GM12878 (cell line): ENCODE results near the gene TCEA2. TPM values are rescaled to one million over a fixed set of nuclear protein-coding genes. Genes with fewer than 3 reads are reported as not detected.

Experiments used
- ATAC-seq: fragments of 200-7000 bp; cut with Tn5 transposase; 3 replicates; pipeline ENCODE4 v1.9.1; 2020; ENCODE audit warnings: mild to moderate bottlenecking, moderate library complexity
- BruUV-seq: library from RNA; stranded (reverse); fragments of 400-500 nt; replicated peaks from 2 replicates; lab custom pipeline; 2021; lab: Mats Ljungman, UMichigan
- CTCF ChIA-PET: fragments of 300-600 bp; sonication (Branson Sonifier 250); formaldehyde crosslinking; extraction: SDS; loops from one replicate; lab custom pipeline; 2021; ENCODE audit warnings: inconsistent platforms; lab: Yijun Ruan, JAX
- POLR2A ChIA-PET: fragments of 350-600 bp; formaldehyde crosslinking; extraction: SDS; loops from one replicate; lab custom pipeline; 2021; ENCODE audit warnings: inconsistent platforms; lab: Charles Lee
- RAD21 ChIA-PET: fragments of 300-600 bp; sonication (Branson Sonifier 250); formaldehyde crosslinking; loops from one replicate; lab custom pipeline; 2023; ENCODE audit warnings: antibody characterized with exemption; ENCODE audit not compliant: unreplicated experiment; lab: Charles Lee
- SMC1A ChIA-PET: fragments of 300-600 bp; sonication (Branson Sonifier 250); formaldehyde crosslinking; loops from one replicate; lab custom pipeline; 2023; ENCODE audit not compliant: unreplicated experiment, uncharacterized antibody; lab: Charles Lee
- DNase-seq: peaks from one replicate; pipeline ENCODE4 v3.0.0-alpha.2; 2011; ENCODE audit warnings: low read depth, low spot score
- FAIRE-seq: peaks from 3 replicates; lab custom pipeline; 2011; peaks lifted over from hg19 to GRCh38; lab: Jason Lieb, UNC
- H2AFZ ChIP-seq: 2 replicates; pipeline ENCODE4 v1.6.0; 2011; ENCODE audit warnings: low read depth, low read length, control low read depth; ENCODE audit not compliant: control insufficient read depth
- H3K27ac ChIP-seq: 2 replicates; pipeline ENCODE4 v1.5.1; 2011; ENCODE audit warnings: control low read depth; ENCODE audit not compliant: control insufficient read depth, insufficient read depth
- H3K27me3 ChIP-seq, 2 experiments: replicated peaks in 1 of 2; 2 replicates each; pipeline versions ENCODE4 v1.6.0 to v1.6.1; 2011; ENCODE audit warnings: low read length in 1 of 2; ENCODE audit not compliant: control insufficient read depth in 2 of 2, insufficient read depth in 2 of 2
- H3K36me3 ChIP-seq, 2 experiments: 2 replicates each; pipeline ENCODE4 v1.5.1; 2011; ENCODE audit warnings: low read length in 1 of 2; ENCODE audit not compliant: control insufficient read depth in 2 of 2, insufficient read depth in 2 of 2
- H3K4me1 ChIP-seq: 2 replicates; pipeline ENCODE4 v1.6.1; 2011; ENCODE audit warnings: mild to moderate bottlenecking, low read length, moderate library complexity, mixed read lengths; ENCODE audit not compliant: control insufficient read depth, insufficient read depth
- H3K4me2 ChIP-seq: 2 replicates; pipeline ENCODE4 v1.6.0; 2011; ENCODE audit warnings: control low read depth; ENCODE audit not compliant: control insufficient read depth, insufficient read depth
- H3K4me3 ChIP-seq: fragments of 200-600 bp; sonication (generic); 2 replicates; pipeline ENCODE4 v1.5.1; 2016
- H3K79me2 ChIP-seq: 2 replicates; pipeline ENCODE4 v1.6.0; 2011; ENCODE audit warnings: low read length; ENCODE audit not compliant: control insufficient read depth, insufficient read depth
- H3K9ac ChIP-seq: 2 replicates; pipeline ENCODE4 v1.8.0; 2011; ENCODE audit warnings: low read length, control low read depth, mixed read lengths; ENCODE audit not compliant: control insufficient read depth, insufficient read depth
- H3K9me3 ChIP-seq: replicated peaks from 3 replicates; pipeline ENCODE4 v1.5.1; 2011; ENCODE audit warnings: mild to moderate bottlenecking, low read length; ENCODE audit not compliant: control insufficient read depth, insufficient read depth
- H4K20me1 ChIP-seq: 2 replicates; pipeline ENCODE4 v1.6.0; 2011; ENCODE audit not compliant: control insufficient read depth, insufficient read depth
- CHD2 ChIP-seq: IDR thresholded peaks from 2 replicates; pipeline ENCODE4 v1.6.1; 2011; ENCODE audit warnings: low read depth, low read length, improper control_type of control experiment, borderline replicate concordance
- MTA2 ChIP-seq: fragments of 450-650 bp; IDR thresholded peaks from 2 replicates; pipeline ENCODE4 v1.6.1; 2016; ENCODE audit warnings: low read depth, mild to moderate bottlenecking, moderate library complexity
- POU2F2 ChIP-seq: IDR thresholded peaks from 3 replicates; pipeline ENCODE4 v1.6.1; 2011; ENCODE audit warnings: low read depth, mild to moderate bottlenecking, low read length, borderline replicate concordance
- SREBF2 ChIP-seq: IDR thresholded peaks from 2 replicates; pipeline ENCODE4 v1.6.1; 2012; ENCODE audit warnings: mild to moderate bottlenecking, low read length
- WGBS: methylation state at CpG from one replicate; pipeline ENCODE4 v1.1.6; 2016; ENCODE audit warnings: low lambda C conversion rate; ENCODE audit not compliant: insufficient replicate concordance, insufficient coverage; ENCODE audit errors: missing lambda C conversion rate; 5-methylcytosine and 5-hydroxymethylcytosine counted together
- in situ Hi-C: fragments of 300-500 bp; cut with MboI; formaldehyde crosslinking; loops from 9 replicates; pipeline ENCODE4 v1.14.3; 2018; ENCODE audit warnings: mixed read lengths
- intact Hi-C: fragments of 100-400 bp; cut with micrococcal nuclease; formaldehyde crosslinking; loops from one replicate; pipeline ENCODE4 v1.14.2; 2022; ENCODE audit not compliant: unreplicated experiment
- polyA plus RNA-seq, 11 experiments: library from polyadenylated mRNA; depleted of rRNA in 4 of 11; unstranded in 6 of 11; stranded (reverse) in 5 of 11; fragments of >200 nt; fragmentation: Nextera tagmentation in 4 of 11; fragmentation: Illumina TruSeq in 1 of 11; extraction: Ambion mirVana in 4 of 11; extraction: Trizol in 1 of 11; gene quantifications; 1 replicate in 1 of 11; 2 replicates in 10 of 11; pipeline versions ENCODE4 v1.2.1 to v1.2.3, GENCODE V29; 2011 to 2016; ENCODE audit warnings: inconsistent platforms in 2 of 11, missing spikeins in 2 of 11, low read depth in 1 of 11
- total RNA-seq, 4 experiments: library from RNA; depleted of rRNA in 3 of 4; stranded (reverse); fragments of >200 nt in 3 of 4; fragmentation: Illumina TruSeq in 1 of 4; extraction: Trizol in 1 of 4; gene quantifications; 2 replicates each; pipeline versions ENCODE4 v1.2.1 to v1.2.3, GENCODE V29; 2013 to 2021
- TF ChIP-seq, protein P1 (sequence below): fragments of 450-650 bp; IDR thresholded peaks from 2 replicates; pipeline ENCODE4 v1.6.1; 2016; ENCODE audit warnings: mild to moderate bottlenecking

Gene TCEA2
- total and polyA plus RNA-seq, 10 of the 15 experiments (the other 5 are each of a cell fraction or from before 2014, with no cell fraction given): 3.4 to 42.5 (median 13.3) TPM

DNA sequence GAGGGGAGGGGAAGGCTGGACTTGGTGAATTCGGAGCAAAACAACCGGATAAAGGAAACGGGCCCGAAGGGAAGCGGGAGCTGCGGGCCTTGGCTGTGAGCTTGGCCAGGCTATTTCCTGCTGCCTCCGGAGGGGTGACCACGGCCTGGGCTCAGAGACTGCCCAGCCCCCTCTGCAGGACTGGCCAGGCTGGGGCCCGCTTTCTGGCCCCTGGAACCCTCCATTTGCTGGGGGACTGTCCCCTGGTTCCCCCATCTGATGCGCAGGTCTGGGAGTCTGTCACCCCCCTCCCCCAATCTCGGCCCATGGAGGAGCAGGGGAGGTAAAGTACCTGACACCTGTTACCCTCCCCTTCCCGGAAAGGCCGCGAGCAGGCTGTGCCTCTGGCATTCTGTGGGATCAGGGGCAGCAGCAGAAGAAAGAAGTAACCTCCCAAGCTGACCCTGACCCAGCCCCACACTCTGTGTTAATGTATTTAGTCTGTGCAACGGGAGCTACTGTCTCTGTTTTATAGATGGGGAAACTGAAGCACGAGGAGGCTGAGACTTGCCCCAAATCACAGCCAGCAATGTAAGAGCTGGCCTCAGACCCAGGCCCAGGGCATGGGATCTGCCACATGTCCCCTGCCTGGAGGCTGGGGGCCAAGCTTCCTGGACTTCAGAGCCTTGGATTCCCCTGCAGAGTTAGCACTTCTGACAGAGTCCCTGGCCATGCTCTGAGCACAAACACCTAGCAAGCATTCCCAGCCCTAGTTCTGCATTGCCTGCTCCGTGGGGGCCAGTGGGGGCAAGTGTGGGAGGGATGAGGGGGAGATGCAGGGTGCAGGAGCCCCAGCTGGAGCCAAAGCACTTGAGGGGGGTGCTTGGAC, 23.5 kb upstream of the TCEA2 start:
- Histone ChIP-seq H3K27ac (peak overlapping the region; percentile 35; the same call in 1 of the 2 replicates), H3K36me3 (no peaks in the 10 kb centered on the region; a peak in 2 of 4 replicates), H3K9me3 (no peaks in the 10 kb centered on the region), H4K20me1 (no peaks in the 10 kb centered on the region), H3K9ac (peak overlapping the region; percentile 64), H3K4me3 (peak overlapping the region; percentile 58), H3K27me3 (no peaks in the 10 kb centered on the region), H3K79me2 (peaks cover 4% of the 10 kb centered on the region), H3K4me1 (peaks cover 43% of the 10 kb centered on the region), H3K4me2 (peak overlapping the region; percentile 70), H2AFZ (peak overlapping the region; percentile 64; the same call in 1 of the 2 replicates)
- ATAC-seq (no peak), DNase-seq (no peak), FAIRE-seq (no peak)
- WGBS: 10% methylated on average over 16 of the region's 17 CpGs
- TSS peak; percentile 40 for BruUV-seq
- CTCF ChIA-PET: interaction anchor here (0.6 to 9.1 kb wide), 23 partner anchors 12 to 502 kb away, joined by 3 to 108 read pairs (median 4); partner anchors contain the start of genes NPBWR2, OPRL1, PRPF6 and RGS19
- RAD21 ChIA-PET: interaction anchor here (0.8 to 7.1 kb wide), 12 partner anchors 15 to 502 kb away, joined by 3 to 92 read pairs (median 8); partner anchors contain the start of genes NPBWR2, PRPF6, PTK6 and SAMD10
- intact Hi-C loops: loop anchor here (1.0 to 2.0 kb wide), 2 partner anchors 17 to 81 kb away; no protein-coding TSS in a partner anchor
- POLR2A ChIA-PET: interaction anchor here (0.5 to 7.2 kb wide), 13 partner anchors 14 to 502 kb away, joined by 3 to 63 read pairs (median 4); partner anchors contain the start of genes PRPF6, PTK6, RGS19 and SAMD10
- SMC1A ChIA-PET: interaction anchor here (0.6 to 6.1 kb wide), 10 partner anchors 15 to 81 kb away, joined by 3 to 52 read pairs (median 5); partner anchors contain the start of genes OPRL1, PRPF6, RGS19 and SAMD10
- 0 out of 3 replicates have a peak, but pooled peaks have one; percentile 1 for TF ChIP-seq POU2F2
- no peak for TF ChIP-seq SREBF2
- peak; percentile 12; the same call in 1 of the 2 replicates for TF ChIP-seq CHD2
- peak; percentile 12; the same call in 1 of the 2 replicates for TF ChIP-seq MTA2
- TF ChIP-seq, protein P1, sequence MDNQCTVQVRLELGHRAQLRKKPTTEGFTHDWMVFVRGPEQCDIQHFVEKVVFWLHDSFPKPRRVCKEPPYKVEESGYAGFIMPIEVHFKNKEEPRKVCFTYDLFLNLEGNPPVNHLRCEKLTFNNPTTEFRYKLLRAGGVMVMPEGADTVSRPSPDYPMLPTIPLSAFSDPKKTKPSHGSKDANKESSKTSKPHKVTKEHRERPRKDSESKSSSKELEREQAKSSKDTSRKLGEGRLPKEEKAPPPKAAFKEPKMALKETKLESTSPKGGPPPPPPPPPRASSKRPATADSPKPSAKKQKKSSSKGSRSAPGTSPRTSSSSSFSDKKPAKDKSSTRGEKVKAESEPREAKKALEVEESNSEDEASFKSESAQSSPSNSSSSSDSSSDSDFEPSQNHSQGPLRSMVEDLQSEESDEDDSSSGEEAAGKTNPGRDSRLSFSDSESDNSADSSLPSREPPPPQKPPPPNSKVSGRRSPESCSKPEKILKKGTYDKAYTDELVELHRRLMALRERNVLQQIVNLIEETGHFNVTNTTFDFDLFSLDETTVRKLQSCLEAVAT: 0 out of 2 replicates have a peak, but pooled peaks have one; percentile 6
- in situ Hi-C loops: no loop called here
